Pons (tissue), 1 donor: ENCODE measurements around the gene SLC6A17.

Source experiments
- DNase-seq: peaks from one replicate; pipeline ENCODE4 v3.0.0-alpha.2; 2016; ENCODE audit warnings: low spot score

SLC6A17 gene

GRCh38 chr1:110135666-110136065, 14.6 kb upstream of the SLC6A17 start:
- no peak for DNase-seq

- peak; percentile 25 for DNase-seq
Measured at GRCh38 chr1:110136911-110137310, 13.4 kb upstream of the SLC6A17 start.

GRCh38 chr1:110138956-110139355, 11.3 kb upstream of the SLC6A17 start:
- no peak for DNase-seq

DNA sequence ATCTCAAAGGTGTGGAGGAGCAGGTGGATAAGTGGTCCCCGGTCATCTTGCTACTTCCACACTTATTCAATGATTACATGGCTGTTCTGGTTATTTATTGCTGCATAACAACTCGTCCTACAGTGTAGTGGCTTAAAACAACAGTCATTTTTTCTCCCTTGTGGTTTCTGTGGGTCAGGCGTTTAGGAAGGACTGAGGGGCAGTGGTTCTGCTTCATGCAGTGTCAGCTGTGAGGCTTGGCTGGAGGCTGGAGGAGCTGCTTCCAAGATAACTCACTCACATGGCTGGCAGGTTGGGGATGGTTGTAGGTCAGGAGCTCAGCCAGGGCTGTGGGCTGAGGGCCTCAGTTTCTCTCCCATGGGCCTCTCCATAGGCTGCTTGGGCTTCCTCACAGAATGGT, 5.9 kb upstream of the SLC6A17 start:
- no peak for DNase-seq

- DNase-seq: no peak
Measured at GRCh38 chr1:110148961-110149360, 1.3 kb upstream of the SLC6A17 start.

DNA sequence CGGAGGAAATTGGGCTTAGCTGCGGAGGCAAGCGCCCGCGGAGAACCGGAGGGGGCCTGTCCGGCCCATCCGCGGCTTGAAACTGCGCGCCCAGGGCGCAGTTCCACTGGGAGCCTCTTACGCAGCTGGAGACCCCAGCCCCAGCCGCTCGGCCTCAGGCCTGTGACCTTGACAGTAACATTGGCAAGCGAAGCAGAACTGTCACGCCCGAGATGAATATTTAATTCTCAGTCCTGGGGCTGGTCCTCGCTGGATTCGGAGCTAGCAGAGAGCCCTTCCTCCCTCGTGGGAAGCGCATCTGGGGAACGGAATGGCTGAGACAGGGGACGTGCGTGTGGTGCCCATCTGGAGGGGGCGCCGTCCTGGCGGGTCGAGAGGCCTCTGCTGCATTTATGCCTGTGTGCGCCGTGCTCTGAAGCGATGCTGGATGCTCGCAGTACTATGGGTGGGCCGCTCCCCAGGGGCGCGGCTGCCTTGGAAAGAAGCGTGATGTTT, 928 bp downstream of the SLC6A17 start:
- DNase-seq: no peak

DNA sequence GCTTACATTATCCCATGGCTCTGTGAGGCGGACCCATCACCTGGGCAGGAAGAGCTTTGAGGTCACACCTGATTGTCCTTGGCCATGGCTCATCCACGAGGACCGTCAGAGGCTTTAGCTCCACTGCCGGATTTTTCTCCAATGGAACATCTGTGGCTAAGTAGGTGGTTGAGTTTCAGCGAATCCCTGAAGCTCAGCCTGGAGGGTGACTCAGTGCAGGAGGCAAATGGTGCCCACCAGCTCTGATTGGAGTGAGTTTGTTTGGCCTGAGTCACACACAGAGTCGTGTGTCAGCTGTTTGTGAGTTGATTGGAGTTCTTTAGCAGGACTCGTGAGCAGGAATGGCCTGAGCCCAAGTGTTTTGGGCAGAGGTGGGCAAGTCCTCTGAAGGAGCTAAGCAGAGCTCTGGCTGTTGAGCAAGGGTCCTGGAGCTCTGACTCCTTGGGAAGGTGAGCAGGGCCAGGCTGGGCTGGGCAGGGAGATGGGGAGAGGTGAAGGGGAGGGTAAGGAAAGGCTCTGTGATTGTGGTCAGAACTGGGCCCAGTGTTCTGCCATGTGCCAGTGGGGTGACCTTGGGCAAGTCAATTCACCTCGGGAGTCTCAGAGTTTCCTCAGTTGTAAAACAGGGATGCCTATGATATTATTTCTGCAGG, 2.0 kb downstream of the SLC6A17 start:
- DNase-seq: no peak

- DNase-seq: no peak
Measured at GRCh38 chr1:110153407-110153950, 3.2 kb downstream of the SLC6A17 start.

DNA sequence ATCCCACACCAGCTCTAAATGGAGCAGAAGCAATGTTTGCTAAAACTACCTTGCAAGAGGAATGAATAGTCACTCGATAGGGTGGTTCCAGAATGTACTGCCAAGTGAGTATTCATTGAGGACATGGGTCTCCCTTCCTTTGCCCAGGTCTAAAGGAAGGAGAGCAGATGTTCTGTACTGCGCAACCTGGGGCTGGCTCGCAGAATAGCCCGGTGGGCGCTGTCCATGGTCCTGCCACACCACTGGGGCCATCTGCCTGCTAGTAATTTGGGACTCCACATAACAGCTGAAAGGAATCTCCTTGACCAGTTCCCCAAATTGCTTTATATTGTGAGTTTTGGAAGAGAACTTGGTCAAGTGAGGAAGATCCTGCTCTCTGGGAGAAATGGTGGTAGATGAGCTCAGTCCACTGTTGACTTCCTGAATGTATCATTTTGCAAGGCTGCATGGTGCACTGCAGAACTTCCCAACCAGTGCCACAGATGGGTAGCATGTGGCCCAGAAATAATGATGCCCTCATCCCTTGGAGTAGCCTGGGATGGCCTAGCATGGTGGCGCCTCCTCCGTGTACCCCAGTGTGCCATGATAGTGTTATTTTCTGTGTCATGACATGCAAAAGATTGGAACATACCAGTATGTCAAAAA, 5.7 kb downstream of the SLC6A17 start:
- no peak for DNase-seq

DNA sequence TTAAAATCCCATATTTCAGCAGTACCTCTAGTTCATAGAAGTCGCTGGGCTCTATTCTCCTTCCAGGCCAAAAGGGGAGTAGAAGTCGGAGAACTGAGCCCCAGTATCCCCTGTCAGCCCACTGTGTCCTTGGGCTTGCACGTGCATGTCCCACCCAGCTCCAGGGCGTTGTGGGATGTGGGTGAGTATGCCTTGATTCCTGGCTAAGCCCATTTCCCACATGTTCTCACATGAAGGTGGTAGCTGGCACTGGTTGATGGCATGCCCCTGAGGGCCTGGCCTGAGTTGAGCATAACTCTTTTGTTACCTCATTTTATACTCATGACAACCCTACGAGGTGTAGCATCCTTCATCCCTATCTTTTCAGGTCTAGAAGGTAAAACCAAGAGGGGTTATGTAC, 8.0 kb downstream of the SLC6A17 start:
- DNase-seq: no peak

DNA sequence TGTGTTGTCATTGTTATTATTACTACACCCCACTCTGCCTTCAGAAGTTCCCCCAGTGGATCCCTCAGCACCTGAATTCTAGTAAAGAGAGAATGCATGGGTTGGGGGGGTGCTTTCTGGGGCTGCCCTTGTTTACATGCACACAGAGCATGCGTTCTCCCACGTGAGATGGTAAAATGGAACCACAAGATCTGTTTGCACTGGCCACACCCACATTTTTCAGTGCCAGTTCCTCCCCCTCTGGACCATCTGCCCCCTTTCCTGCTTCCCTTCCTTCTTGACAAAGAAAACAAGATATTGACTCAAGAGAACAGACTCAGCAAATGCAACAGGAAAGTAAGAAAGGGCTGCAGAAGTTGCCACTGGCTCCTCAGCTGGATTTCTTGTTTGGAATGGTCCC, 8.9 kb downstream of the SLC6A17 start:
- DNase-seq: no peak

DNA sequence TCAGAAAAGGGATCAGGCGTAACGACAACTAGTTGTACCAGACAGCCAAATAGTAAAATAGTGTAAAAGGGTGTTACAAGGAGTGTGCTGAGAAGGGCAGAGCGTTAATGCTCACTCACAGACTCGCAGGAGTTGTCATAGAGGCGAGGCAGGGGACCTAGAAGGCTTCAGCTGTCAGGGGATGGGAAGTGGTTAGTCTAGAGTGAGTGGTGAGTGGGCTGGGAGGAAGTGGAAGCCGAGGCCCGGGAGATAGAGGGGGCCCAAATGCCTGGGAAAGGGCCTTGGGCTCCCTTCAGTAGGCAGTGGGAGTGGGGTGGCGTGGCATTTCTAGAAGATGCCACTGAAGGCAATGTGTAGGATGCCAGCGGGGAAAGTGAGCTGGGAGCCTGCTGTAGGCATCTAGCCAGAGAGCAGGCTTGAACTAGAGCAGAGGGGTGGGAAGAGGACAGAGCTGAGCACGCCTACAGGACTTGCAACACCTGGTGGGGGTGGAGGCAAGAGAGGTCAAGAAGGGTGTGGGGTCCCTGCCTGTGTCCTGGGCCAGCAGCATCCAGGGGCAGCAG, 10.3 kb downstream of the SLC6A17 start:
- no peak for DNase-seq

DNA sequence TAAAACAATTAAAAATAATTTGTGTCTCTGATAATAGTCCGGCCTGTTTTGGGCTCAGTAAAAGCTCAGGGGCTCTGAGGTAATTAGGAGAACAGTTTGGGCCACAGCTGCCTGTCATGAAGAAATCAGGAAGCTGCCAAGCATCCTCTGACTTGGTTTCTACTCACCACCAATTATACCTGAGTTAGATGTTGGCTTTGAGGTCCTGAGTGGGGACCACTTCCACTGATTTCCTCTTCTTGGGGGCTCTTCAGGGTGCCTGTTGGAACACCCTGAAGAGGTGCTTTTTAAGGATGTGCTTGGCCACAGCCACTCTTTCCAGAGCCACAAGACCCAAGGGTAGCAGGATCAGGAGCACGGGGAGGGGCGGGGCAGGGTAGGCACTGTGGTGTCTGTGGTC, 10.9 kb downstream of the SLC6A17 start:
- no peak for DNase-seq

- DNase-seq: no peak
Measured at GRCh38 chr1:110161849-110162248, 11.6 kb downstream of the SLC6A17 start.

DNA sequence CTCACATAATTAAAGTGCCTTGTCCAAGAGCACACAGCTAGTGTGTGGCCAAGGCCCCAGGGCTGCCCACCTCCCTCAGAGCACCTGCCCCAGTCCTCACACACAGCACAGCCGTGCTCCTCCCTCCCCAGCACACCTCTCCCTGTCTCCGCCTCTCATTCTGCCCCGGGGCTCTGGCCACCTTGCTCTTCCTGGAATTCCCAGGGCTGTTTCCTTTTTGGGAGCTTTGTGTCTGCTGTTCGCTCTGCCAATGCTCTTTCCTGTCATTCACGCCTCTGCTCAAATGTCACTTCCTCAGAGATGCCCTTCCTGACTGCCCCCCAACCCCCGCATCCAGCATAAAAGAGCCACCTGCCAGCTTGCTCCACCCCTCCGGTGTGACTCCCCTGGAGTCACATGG, 13.3 kb downstream of the SLC6A17 start:
- DNase-seq: no peak

DNA sequence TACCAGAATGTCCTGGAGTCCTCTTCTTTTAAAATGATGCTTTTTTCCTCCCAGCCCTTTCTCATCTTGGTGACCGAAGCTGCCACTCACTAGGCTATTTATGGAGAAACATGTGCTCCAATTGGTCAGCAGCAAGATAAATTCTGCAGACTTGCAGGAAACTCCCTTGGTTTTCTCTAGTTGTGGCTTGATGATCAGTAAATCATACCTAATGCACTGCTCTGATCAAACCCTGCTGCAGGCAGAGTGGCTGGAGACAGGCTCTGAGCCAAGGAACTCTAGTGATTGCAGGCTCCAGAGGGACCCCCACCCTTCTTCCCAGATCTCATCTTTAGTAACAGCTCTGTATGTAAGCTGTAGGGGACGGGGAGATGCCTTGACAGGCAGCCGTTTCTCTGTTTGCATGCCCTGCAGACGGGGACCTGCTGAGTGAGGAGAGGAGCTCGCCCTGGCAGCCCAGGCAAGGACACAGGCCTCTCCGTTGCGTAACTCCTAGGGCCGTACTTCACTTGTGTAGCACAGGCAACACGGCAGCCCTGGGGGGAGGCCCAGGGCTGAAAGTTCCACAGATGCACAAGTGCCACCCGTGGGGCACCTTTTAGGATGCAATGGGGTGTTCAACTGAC, 14.5 kb downstream of the SLC6A17 start:
- DNase-seq: no peak

DNA sequence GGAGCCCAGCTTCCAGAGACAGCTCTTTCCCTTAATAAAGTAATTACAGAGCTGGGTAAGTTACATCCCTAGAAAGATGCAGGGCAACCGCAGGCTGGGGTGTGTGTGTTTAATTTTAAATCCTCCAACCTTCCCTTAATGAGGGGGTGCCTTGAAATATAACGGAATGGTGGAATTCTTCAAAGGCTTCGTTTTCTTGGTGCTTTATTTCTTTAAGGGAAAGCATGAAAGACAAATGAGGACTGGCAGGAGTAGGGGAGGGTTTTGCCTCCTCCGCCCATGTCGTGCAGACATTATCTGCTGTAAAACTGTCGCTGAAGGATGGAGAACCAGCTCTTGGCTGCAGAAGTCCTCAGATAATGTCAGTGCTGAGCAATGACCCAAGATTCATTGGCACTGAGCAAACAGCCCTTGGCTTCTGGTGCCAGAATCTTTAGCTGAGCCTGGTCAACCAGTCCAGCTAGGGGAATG, 15.5 kb downstream of the SLC6A17 start:
- no peak for DNase-seq

DNA sequence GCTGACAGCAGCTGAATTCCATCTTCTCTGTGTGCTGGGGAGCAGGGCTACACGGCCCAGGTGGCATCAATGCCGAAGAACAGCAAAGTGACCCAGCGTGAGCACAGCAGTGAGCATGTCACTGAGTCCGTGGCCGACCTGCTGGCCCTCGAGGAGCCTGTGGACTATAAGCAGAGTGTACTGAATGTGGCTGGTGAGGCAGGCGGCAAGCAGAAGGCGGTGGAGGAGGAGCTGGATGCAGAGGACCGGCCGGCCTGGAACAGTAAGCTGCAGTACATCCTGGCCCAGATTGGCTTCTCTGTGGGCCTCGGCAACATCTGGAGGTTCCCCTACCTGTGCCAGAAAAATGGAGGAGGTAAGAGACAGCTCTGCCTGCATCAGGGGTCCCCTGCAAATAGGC, 16.6 kb downstream of the SLC6A17 start:
- no peak for DNase-seq

DNA sequence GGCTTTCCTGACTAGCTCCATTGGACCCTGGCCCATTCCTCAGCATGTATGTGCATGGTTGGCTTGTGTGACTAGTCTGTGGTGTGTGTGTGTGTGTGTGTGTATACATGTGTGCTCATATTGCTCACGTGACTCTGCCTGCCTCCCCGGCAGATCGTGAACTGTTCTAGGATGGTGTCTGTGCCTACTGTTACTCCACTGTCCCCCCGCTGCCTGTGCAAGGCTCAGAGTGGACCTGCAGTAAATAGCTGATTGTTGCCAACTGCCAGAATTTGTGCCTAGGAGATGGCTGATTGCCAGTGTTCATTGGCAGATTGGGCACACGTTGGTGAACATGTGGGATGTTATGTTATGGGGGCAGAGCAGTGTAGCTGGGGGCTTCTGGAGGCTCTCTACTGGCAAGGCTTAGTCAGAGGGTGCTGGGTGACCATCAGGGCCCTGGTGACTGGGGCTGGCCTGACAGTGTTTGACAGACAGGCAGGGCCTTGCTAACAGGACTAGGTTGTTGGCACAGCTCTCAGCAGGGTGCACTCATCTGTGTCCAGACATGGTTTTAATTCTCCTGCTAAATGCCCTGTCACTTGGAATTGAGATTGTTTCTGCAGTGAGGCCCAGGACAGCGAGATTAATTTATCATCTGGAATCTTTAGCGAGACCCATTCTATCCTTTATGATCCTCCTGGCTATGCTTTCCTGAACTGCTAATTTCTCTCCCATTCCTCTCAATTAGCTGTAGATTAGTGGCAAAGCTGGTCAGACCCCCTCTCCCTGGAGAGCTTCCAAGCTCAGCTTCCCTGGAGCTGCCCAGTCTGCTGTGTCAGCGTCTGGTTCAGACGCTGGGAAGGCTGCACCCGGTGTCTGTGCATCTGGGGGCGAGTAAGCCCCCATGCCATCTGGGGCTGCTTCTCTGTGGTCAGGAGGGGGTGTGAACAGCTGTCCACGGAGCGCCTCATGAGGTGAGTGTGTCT, 20.8 kb downstream of the SLC6A17 start:
- DNase-seq: no peak

GRCh38 chr1:110172001-110172400, 21.7 kb downstream of the SLC6A17 start:
- DNase-seq: no peak

DNA sequence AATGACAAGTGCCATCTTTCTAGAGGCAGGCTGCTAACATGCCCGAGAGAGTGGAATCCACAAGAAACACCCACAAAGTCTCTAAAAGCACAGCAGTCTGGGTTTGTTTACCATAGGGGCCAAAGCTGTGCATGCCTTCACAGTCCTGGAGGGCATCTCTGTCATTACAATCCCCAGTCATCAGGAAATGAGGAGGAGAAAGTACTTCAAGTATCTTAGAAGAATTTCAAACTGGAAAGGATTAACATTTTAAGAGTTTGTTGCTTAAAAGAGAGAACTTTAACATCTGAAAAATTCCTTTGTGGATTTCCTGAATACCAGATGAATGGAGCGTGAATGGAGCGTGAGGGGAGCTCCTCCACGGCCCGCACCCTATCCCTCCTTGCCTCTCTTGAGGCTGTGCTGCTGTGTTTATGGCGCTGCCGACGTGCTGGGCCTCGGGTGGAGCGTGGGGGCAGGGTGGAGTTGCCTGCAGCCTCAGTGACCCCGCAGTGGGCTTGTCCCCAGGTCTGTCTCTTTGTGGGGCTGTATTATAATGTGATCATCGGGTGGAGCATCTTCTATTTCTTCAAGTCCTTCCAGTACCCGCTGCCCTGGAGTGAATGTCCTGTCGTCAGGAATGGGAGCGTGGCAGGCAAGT, 23.3 kb downstream of the SLC6A17 start:
- no peak for DNase-seq
